IPS-15b (cell line): ENCODE results near the gene PTGER3.

ENCODE experiments used
- H3K27me3 ChIP-seq: one replicate; pipeline ENCODE4 v1.6.1; 2013; ENCODE audit warnings: low read length; ENCODE audit not compliant: control insufficient read depth, insufficient read depth
- H3K36me3 ChIP-seq: one replicate; pipeline ENCODE4 v1.6.1; 2013; ENCODE audit warnings: low read length; ENCODE audit not compliant: control insufficient read depth, insufficient read depth
- H3K4me1 ChIP-seq: one replicate; pipeline ENCODE4 v1.6.1; 2013; ENCODE audit warnings: mild to moderate bottlenecking, low read length; ENCODE audit not compliant: control insufficient read depth, insufficient read depth
- H3K4me3 ChIP-seq: one replicate; pipeline ENCODE4 v1.5.1; 2013; ENCODE audit warnings: low read depth, low read length
- H3K9ac ChIP-seq: one replicate; pipeline ENCODE4 v1.6.1; 2013; ENCODE audit warnings: low read depth, mild to moderate bottlenecking, low read length
- H3K9me3 ChIP-seq: one replicate; pipeline ENCODE4 v1.6.1; 2013; ENCODE audit warnings: mild to moderate bottlenecking, low read length; ENCODE audit not compliant: control insufficient read depth, insufficient read depth

The PTGER3 gene

GRCh38 chr1:70934194-70934961 lies 113.2 kb downstream of the PTGER3 start:
- H3K36me3 ChIP-seq = no peaks in the 10 kb centered on the region
- no peaks in the 10 kb centered on the region for H3K9me3 ChIP-seq
- H3K4me3 ChIP-seq = no peak overlapping the region
- H3K27me3 ChIP-seq = no peaks in the 10 kb centered on the region
- H3K9ac ChIP-seq = no peak overlapping the region
- H3K4me1 ChIP-seq = no peaks in the 10 kb centered on the region

- Histone ChIP-seq H3K9ac (no peak overlapping the region), H3K36me3 (no peaks in the 10 kb centered on the region), H3K9me3 (no peaks in the 10 kb centered on the region), H3K4me3 (no peak overlapping the region), H3K4me1 (no peaks in the 10 kb centered on the region), H3K27me3 (no peaks in the 10 kb centered on the region)
Observed at GRCh38 chr1:70930062-70930461, 117.6 kb downstream of the PTGER3 start.

GRCh38 chr1:70922196-70922595 lies 125.4 kb downstream of the PTGER3 start:
- Histone ChIP-seq H3K4me1 (no peaks in the 10 kb centered on the region), H3K36me3 (no peaks in the 10 kb centered on the region), H3K9ac (no peak overlapping the region), H3K9me3 (peaks cover 11% of the 10 kb centered on the region), H3K27me3 (no peaks in the 10 kb centered on the region), H3K4me3 (no peak overlapping the region)
